Nephron (organoid): ENCODE data around the gene ZFP69.

Experiments used
- H3K27ac Mint-ChIP-seq, 3 experiments: 2 replicates each; pipeline ENCODE4 v1.8.0; 2020; ENCODE audit warnings: mixed read lengths in 3 of 3, mild to moderate bottlenecking in 2 of 3, moderate library complexity in 1 of 3
- H3K27me3 Mint-ChIP-seq: 2 replicates; pipeline ENCODE4 v1.8.0; 2021; ENCODE audit warnings: low read depth, mild to moderate bottlenecking, moderate library complexity, mixed read lengths
- H3K36me3 Mint-ChIP-seq: 2 replicates; pipeline ENCODE4 v1.8.0; 2020; ENCODE audit warnings: low read depth, mixed read lengths
- H3K4me1 Mint-ChIP-seq: 2 replicates; pipeline ENCODE4 v1.8.0; 2020; ENCODE audit warnings: mixed read lengths
- H3K4me3 Mint-ChIP-seq, 3 experiments: 2 replicates each; pipeline ENCODE4 v1.8.0; 2020; ENCODE audit warnings: mild to moderate bottlenecking in 3 of 3, mixed read lengths in 3 of 3, moderate library complexity in 2 of 3
- H3K9me3 Mint-ChIP-seq: 2 replicates; pipeline ENCODE4 v1.8.0; 2020; ENCODE audit warnings: mixed read lengths
- CTCF ChIP-seq, 3 experiments: fragments of 200-600 bp; sonication (generic); IDR thresholded peaks; one replicate each; pipeline ENCODE4 v1.5.0; 2021; ENCODE audit warnings: antibody characterized with exemption in 3 of 3; ENCODE audit not compliant: unreplicated experiment in 3 of 3

ZFP69 gene

DNA sequence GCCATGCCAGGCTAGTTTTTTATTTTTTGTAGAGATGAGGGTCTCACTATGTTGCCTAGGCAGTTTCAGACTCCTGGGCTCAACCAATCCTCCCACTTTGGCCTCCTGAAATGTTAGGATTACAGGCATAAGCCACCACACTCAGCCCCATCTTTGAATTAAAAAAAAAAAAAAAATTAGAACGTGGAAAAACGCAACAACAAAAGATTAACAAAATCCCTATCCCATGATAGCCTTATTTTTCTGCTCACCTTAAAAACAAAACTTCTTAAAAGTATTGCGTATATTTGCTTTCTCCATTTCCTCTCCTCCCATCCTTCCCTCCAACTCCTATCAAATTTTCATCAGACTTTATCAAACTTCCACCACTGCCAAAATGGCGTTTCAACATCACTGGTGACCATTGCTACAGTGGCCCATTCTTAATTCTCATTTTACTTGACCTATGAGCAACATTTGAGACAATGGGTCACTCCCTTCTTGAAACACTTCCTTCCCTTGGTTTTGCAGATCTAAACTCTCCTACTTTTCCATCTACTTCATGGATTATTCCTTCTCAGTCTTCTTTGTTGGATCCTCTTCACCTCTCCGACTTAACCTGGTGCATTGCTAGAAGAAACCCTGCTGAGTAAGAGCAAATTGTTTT, 53.8 kb downstream of the ZFP69 start:
- Mint-ChIP-seq H3K4me1 (peaks cover 26% of the 10 kb centered on the region), H3K4me3 (peak overlapping the region; percentile 97 to 98 (median 97)), H3K27ac (peak overlapping the region; percentile 76 to 94 (median 93)), H3K36me3 (peaks cover 20% of the 10 kb centered on the region), H3K9me3 (peaks cover 20% of the 10 kb centered on the region), H3K27me3 (no peaks in the 10 kb centered on the region)
- TF ChIP-seq CTCF (IDR thresholded peaks at IDR 0.05; ENCODE audit: unreplicated experiment in 3 of 3), result no peak

DNA sequence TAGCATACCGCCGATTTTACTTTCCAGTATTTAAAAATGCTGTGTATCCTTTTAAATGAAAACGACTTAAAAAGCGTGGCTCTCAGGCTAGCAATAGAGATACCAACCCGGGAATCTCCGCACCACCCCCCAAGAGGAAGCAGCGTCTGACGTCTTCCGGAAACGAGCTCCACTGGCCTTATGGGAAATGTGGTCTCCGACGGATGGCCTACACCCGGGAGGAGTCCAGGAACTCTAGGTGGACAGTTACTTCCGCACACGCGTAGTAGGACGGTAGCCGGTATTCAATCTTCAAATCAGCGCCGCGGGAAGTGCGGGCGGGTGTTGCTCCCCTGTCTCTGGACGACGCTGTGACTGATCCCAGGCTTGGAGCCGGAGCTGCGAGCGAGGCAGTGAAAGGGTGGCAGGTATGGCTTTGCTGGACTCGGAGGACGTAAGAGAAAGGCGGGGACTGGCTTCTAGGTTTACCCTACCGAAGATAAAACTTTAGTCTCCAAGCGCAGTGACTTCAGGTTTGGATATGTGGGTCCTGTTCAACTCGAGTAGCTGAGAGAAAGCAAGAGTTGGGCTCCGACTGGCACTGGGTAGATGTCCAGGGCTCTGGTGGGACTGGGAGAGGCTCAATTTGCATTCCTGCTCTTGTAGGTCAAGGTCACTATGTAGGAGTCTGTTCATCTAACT, 54.4 kb downstream of the ZFP69 start, which contains the start of gene ZNF684:
ZNF684 (plus strand) TSS at position 257 of the 681 bp plus-strand sequence. CDS start 1,530 bp downstream, outside the sequence.
- no peak for TF ChIP-seq CTCF (IDR thresholded peaks at IDR 0.05; ENCODE audit: unreplicated experiment in 3 of 3)
- peaks cover 26% of the 10 kb centered on the region for H3K4me1 Mint-ChIP-seq
- peaks cover 17% of the 10 kb centered on the region for H3K36me3 Mint-ChIP-seq
- H3K4me3 Mint-ChIP-seq, result peak within 1 kb of the TSS; percentile 97 to 98 (median 97)
- H3K27me3 Mint-ChIP-seq, result no peaks in the 10 kb centered on the region
- H3K27ac Mint-ChIP-seq, result peak within 1 kb of the TSS; percentile 76 to 94 (median 93)
- peaks cover 16% of the 10 kb centered on the region for H3K9me3 Mint-ChIP-seq

GRCh38 chr1:40532062-40532389, 54.9 kb downstream of the ZFP69 start:
- H3K4me1 Mint-ChIP-seq, result peaks cover 26% of the 10 kb centered on the region
- no peak for TF ChIP-seq CTCF (IDR thresholded peaks at IDR 0.05; ENCODE audit: unreplicated experiment in 3 of 3)

GRCh38 chr1:40532844-40533424, 55.8 kb downstream of the ZFP69 start:
- H3K9me3 Mint-ChIP-seq, result peaks cover 13% of the 10 kb centered on the region

More at GRCh38 chr1:40532062-40532389, 54.9 kb downstream of the ZFP69 start:
- Mint-ChIP-seq H3K4me3 (peak overlapping the region; percentile 97 to 98 (median 97)), H3K27ac (peak overlapping the region; percentile 76 to 94 (median 93)), H3K9me3 (peaks cover 16% of the 10 kb centered on the region), H3K36me3 (peaks cover 19% of the 10 kb centered on the region), H3K27me3 (no peaks in the 10 kb centered on the region)

DNA sequence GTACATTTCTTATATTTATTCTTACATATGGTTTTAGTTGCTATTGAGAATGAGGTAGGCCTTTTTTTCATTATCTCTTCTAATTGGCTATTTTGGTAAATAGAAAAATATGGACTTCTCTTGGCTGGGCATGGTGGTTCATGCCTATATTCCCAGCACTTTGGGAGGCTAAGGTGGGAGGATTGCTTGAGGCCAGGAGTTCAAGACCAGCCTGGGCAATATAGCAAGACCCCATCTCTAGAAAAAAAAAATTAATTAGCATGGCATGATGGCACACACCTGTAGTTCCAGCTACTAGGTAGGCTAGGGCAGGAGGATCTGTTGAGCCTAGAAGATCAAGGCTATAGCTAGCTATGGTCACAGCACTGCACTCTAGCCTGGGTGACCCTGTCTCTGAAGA, 57.5 kb downstream of the ZFP69 start:
- peaks cover 27% of the 10 kb centered on the region for H3K36me3 Mint-ChIP-seq
- H3K27me3 Mint-ChIP-seq, result no peaks in the 10 kb centered on the region
- TF ChIP-seq CTCF (IDR thresholded peaks at IDR 0.05; ENCODE audit: unreplicated experiment in 3 of 3), result no peak
- H3K9me3 Mint-ChIP-seq, result peaks cover 13% of the 10 kb centered on the region
- no peak overlapping the region for H3K27ac Mint-ChIP-seq
- peaks cover 26% of the 10 kb centered on the region for H3K4me1 Mint-ChIP-seq
- no peak overlapping the region for H3K4me3 Mint-ChIP-seq

More at GRCh38 chr1:40532844-40533424, 55.8 kb downstream of the ZFP69 start:
- Mint-ChIP-seq H3K27ac (peak overlapping the region; percentile 45 to 58 (median 51)), H3K27me3 (no peaks in the 10 kb centered on the region), H3K4me3 (peak overlapping the region; percentile 78 to 98 (median 97)), H3K4me1 (peaks cover 26% of the 10 kb centered on the region), H3K36me3 (peaks cover 25% of the 10 kb centered on the region)
- TF ChIP-seq CTCF (IDR thresholded peaks at IDR 0.05; ENCODE audit: unreplicated experiment in 3 of 3), result peak; percentile 43 to 58 (median 46)
